Limb (tissue), 2 donors: Measurements from ENCODE around the gene CCDC138.
A peak's percentile ranks its signal among the peaks of the same experiment; 100 is the strongest.

Source experiments
- DNase-seq, 2 donors: peaks; one replicate each; pipeline ENCODE4 v3.0.0-alpha.2; 2016; ENCODE audit errors: extremely low spot score in 2 of 2

Gene CCDC138

GRCh38 chr2:108918156-108918874 lies 131.7 kb downstream of the CCDC138 start:
- DNase-seq = peak in 1 of 2 donors; percentile 20

GRCh38 chr2:108918941-108919341 lies 132.4 kb downstream of the CCDC138 start:
- DNase-seq = peak in 1 of 2 donors; percentile 27

GRCh38 chr2:108919571-108920373 lies 133.2 kb downstream of the CCDC138 start:
- DNase-seq = peak in 1 of 2 donors; percentile 20

GRCh38 chr2:108920686-108921085 lies 134.1 kb downstream of the CCDC138 start:
- no peak for DNase-seq

- DNase-seq = peak in 1 of 2 donors; percentile 17
Observed at GRCh38 chr2:108921096-108922030, 134.8 kb downstream of the CCDC138 start.

GRCh38 chr2:108922141-108922915 lies 135.8 kb downstream of the CCDC138 start:
- peak in 1 of 2 donors; percentile 24 for DNase-seq

- DNase-seq = peak in 1 of 2 donors; percentile 20
Observed at GRCh38 chr2:108923019-108923700, 136.6 kb downstream of the CCDC138 start.

- peak in 1 of 2 donors; percentile 36 for DNase-seq
Observed at GRCh38 chr2:108923736-108924579, 137.4 kb downstream of the CCDC138 start.

- no peak for DNase-seq
Observed at GRCh38 chr2:108924580-108925251, 138.1 kb downstream of the CCDC138 start.

GRCh38 chr2:108925286-108925685 lies 138.7 kb downstream of the CCDC138 start:
- DNase-seq = peak in 1 of 2 donors; percentile 11

GRCh38 chr2:108925735-108926134 lies 139.2 kb downstream of the CCDC138 start:
- no peak for DNase-seq
